ENCODE results near the gene LRIT2. TPM values are rescaled to one million over a fixed set of nuclear protein-coding genes. Genes with fewer than 3 reads are reported as not detected.
A peak's percentile ranks its signal among the peaks of the same experiment; 100 is the strongest.

LRIT2 gene
- total RNA-seq, 3 donors from 2014 or later = not detected

DNA sequence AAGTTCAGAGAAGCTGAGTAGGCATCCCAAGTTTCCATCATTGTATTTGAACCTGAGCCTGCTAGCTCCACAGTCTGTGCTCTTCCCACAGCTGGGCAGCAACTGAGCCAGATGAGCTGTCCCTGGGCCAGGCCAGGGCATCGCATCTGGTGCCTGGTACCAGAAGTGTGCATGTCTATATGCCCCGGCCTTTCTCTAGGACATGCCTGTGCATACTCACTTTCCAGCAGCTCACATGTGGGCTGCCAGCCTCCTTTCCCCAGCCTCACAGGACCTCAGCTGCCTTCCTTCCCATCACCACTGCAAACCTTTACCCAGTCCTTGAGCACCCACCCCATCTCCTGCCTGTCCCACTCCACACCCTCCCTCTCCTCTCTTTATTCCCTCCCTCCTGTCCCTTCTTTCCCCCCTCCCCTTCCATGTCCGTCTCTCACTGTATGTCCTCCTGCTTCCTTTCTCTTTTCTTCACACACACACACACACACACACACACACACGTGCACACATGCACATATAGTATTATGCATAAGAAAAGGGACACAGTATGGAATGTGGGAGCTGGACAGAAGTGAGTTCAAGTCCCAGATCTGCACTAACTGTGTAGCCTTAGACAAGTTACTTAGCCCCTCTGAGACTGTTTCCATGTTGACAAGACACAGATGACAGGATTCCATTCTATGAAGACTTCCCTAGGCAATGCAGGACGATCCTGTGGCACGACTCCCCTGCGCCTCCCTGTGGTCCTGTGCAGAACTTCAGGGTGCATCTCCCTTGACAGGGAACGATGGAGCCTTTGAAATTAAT lies 20.1 kb downstream of the LRIT2 start:
- Histone ChIP-seq H3K4me1 (ENCODE audit: low read depth) (peaks cover 14% of the 10 kb centered on the region), H3K4me3 (no peak overlapping the region)

DNA sequence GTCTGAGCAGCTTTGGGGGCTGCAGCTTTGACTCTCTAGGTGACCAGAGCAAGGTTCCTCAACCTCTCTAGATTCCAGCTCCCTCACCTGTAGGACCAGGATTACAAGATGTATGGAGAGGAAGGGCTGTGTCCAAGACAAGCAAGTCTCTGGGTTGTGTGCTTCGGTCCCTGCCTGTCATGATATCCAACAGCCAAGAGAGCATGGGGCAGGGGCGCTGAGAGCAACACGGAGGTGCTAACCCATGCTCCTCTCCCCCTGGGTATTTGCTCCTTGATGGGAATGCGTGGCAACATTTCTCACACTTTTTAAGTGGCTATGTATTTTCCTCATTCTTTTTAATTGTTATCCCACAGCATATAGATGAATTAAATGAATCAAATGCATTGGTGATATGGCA lies 20.7 kb downstream of the LRIT2 start:
- H3K9me3 ChIP-seq = no peaks in the 10 kb centered on the region
- intact Hi-C loops (cut with DNase I, micrococcal nuclease) = loop anchor here (10.0 kb wide), 2 partner anchors 50 to 60 kb away; no protein-coding TSS in a partner anchor
- no peak for ATAC-seq
- peaks cover 18% of the 10 kb centered on the region for H3K4me1 ChIP-seq (ENCODE audit: low read depth)
- no peak overlapping the region for H3K4me3 ChIP-seq
- TF ChIP-seq CTCF (IDR thresholded peaks at IDR 0.05) = no peak
- H3K36me3 ChIP-seq (ENCODE audit: low read depth) = no peaks in the 10 kb centered on the region
- DNase-seq = no peak

More for the DNA sequence above, 20.1 kb downstream of the LRIT2 start:
- H3K36me3 ChIP-seq (ENCODE audit: low read depth) = no peaks in the 10 kb centered on the region
- DNase-seq = peak; percentile 73 to 88 (median 86)
- peak; percentile 70 for ATAC-seq
- H3K9me3 ChIP-seq = no peaks in the 10 kb centered on the region
- intact Hi-C loops (cut with DNase I, micrococcal nuclease) = loop anchor here (10.0 kb wide), 2 partner anchors 50 to 60 kb away; no protein-coding TSS in a partner anchor
- peak; percentile 62 for TF ChIP-seq CTCF (IDR thresholded peaks at IDR 0.05)

- ATAC-seq (peak; percentile 41), DNase-seq (no peak)
- intact Hi-C loops (cut with DNase I, micrococcal nuclease) = loop anchor here (10.0 kb wide), 2 partner anchors 49 to 59 kb away; no protein-coding TSS in a partner anchor
- TF ChIP-seq CTCF (IDR thresholded peaks at IDR 0.05) = peak; percentile 10
- no peak overlapping the region for H3K4me3 ChIP-seq
- peaks cover 21% of the 10 kb centered on the region for H3K4me1 ChIP-seq (ENCODE audit: low read depth)
- H3K36me3 ChIP-seq (ENCODE audit: low read depth) = no peaks in the 10 kb centered on the region
- no peaks in the 10 kb centered on the region for H3K9me3 ChIP-seq
Measured at GRCh38 chr10:84204122-84204521, 21.2 kb downstream of the LRIT2 start.

DNA sequence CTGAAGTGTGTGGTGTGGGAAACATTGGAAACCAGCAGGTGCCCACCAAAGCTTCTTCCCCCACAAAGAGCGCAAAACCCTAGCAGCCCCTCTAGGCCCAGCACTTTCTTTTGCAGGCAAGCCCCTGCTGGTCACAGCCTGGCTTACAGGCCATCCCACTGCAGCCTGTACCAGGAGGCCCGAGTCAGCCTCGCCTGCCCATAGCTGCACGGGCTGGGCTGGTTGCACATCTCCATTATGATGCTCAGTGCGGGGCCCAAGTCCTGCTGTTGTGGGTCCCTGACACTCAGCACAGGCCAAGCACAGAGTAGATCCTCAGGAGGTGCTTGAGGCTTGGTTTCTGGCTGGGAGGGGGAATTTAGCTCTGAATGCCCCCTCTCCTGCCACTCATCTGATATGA lies 23.0 kb downstream of the LRIT2 start:
- DNase-seq (no peak), ATAC-seq (no peak)
- Histone ChIP-seq H3K36me3 (ENCODE audit: low read depth) (no peaks in the 10 kb centered on the region), H3K4me3 (no peak overlapping the region), H3K4me1 (ENCODE audit: low read depth) (peaks cover 33% of the 10 kb centered on the region), H3K9me3 (no peaks in the 10 kb centered on the region)
- TF ChIP-seq CTCF (IDR thresholded peaks at IDR 0.05) = no peak
- intact Hi-C loops (cut with DNase I, micrococcal nuclease) = loop anchor here (10.0 kb wide), 2 partner anchors 48 to 58 kb away; no protein-coding TSS in a partner anchor

DNA sequence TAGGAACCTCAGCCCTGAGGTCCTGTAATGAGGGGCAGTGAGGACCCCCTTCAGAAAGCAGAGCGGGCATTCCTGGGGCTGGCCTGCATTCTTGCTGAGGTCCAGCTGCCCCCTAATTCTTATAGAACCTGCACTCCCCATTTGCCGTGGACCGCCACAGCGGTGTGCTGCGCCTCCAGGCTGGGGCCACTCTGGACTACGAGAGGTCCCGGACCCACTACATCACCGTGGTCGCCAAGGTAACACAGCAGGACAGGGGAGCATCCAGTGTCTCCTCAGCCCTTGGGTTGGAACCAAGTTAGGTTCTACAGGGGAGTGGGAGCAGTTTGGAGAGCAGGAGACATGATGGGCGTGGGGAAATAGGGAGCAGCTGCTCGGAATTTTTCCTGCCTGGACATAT lies 23.7 kb downstream of the LRIT2 start:
- intact Hi-C loops (cut with DNase I, micrococcal nuclease) = loop anchor here (10.0 kb wide), 2 partner anchors 47 to 57 kb away; no protein-coding TSS in a partner anchor
- DNase-seq = no peak
- TF ChIP-seq CTCF (IDR thresholded peaks at IDR 0.05) = no peak

More for the DNA sequence above, 23.7 kb downstream of the LRIT2 start:
- H3K36me3 ChIP-seq (ENCODE audit: low read depth) = no peaks in the 10 kb centered on the region
- H3K4me3 ChIP-seq = no peak overlapping the region
- H3K4me1 ChIP-seq (ENCODE audit: low read depth) = peaks cover 40% of the 10 kb centered on the region
- ATAC-seq = no peak
- H3K9me3 ChIP-seq = no peaks in the 10 kb centered on the region

Measured in mucosa of descending colon (tissue), 3 donors.